GM12891 (cell line): ENCODE results near the gene CENPC.

Experiments used
- PAX5 ChIP-seq: IDR thresholded peaks from 2 replicates; pipeline ENCODE4 v1.6.1; 2011; ENCODE audit warnings: low read length, moderate library complexity, mild to moderate bottlenecking; ENCODE audit not compliant: insufficient read depth, severe bottlenecking
- POLR2A ChIP-seq: IDR thresholded peaks from 2 replicates; pipeline ENCODE4 v1.6.1; 2011; ENCODE audit warnings: low read depth, low read length, control low read depth
- POLR2AphosphoS5 ChIP-seq: IDR thresholded peaks from 2 replicates; pipeline ENCODE4 v1.6.1; 2011; ENCODE audit warnings: low read depth, low read length, control low read depth

GRCh38 chr4:67533112-67533511, 12.2 kb downstream of the CENPC start:
- TF ChIP-seq PAX5 (no peak), POLR2A (no peak), POLR2AphosphoS5 (no peak)
